ENCODE results near the gene PRPH.

PRPH gene

DNA sequence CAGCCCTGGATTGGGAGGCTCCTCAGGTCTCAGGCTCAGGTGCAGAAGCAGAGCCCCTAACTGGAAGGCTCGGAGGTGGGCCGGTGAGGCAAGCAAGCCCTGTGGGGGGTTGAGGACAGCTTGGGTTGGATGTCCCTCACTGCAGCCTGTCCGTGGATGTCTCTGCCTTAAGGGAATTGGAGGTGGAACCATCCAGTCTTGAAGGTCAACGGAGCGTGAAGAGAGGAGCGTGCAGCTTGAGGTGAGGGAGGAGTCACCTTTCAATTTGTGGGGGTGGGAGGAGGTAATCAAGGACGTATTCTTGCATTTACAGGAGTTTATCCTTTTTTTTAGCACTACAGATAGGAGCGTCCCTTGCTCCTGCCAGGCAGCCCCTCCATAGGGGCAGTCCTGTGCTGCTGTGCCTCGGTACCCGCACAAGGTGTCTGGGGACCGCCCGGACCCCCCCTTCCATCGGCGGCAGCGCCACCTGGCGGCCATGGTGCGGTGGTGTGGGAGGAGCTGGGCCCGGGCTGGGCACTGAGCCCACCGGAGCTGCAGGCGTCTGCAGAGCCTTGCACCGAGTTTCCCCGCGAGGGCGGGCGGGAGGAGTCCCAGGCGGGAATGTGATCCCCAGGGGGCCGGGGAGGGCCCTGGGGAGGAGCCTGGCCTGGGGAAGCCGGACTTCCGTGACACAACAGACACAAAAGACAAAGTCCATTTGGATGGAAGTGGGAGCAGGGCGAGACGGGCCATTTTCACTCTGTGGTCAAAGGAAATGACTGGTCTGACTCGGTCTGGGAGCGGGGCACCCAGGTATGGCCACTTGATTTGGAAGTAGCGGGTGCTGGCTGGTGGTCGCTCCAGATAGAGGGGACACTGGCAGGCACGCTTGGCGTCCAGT lies 52.6 kb downstream of the PRPH start:
- no peak for DNase-seq
